DMS153 (cell line): Measurements from ENCODE around the gene GFPT2.

Experiments used
- DNase-seq: peaks from one replicate; lab custom pipeline; 2025; lab: John Stamatoyannopoulos, UW

Gene GFPT2

GRCh38 chr5:180353048-180353979 is at the start of gene GFPT2:
TSS of gene GFPT2 (minus strand) at chr5:180353336. CDS start at chr5:180353217, 119 bp downstream.
- peak; percentile 1 for DNase-seq

- DNase-seq: no peak
These were observed 49.6 kb upstream of the GFPT2 start for GRCh38 chr5:180402716-180403115.

- no peak for DNase-seq
These were observed 48.2 kb upstream of the GFPT2 start for GRCh38 chr5:180401229-180401907.

- DNase-seq: no peak
These were observed 47.3 kb upstream of the GFPT2 start for GRCh38 chr5:180400416-180400815.

- DNase-seq: no peak
These were observed 46.5 kb upstream of the GFPT2 start for GRCh38 chr5:180399401-180400215.

- DNase-seq: no peak
These were observed 43.8 kb upstream of the GFPT2 start for GRCh38 chr5:180396926-180397325.

- DNase-seq: no peak
These were observed 42.6 kb upstream of the GFPT2 start for GRCh38 chr5:180395540-180396274.

GRCh38 chr5:180394031-180394636 is 41.0 kb upstream of the GFPT2 start:
- no peak for DNase-seq

GRCh38 chr5:180391276-180391675 is 38.1 kb upstream of the GFPT2 start:
- no peak for DNase-seq

- DNase-seq: no peak
These were observed 37.5 kb upstream of the GFPT2 start for GRCh38 chr5:180390441-180391190.

- DNase-seq: no peak
These were observed 36.3 kb upstream of the GFPT2 start for GRCh38 chr5:180389252-180390101.

- no peak for DNase-seq
These were observed 34.7 kb upstream of the GFPT2 start for GRCh38 chr5:180387798-180388197.

- DNase-seq: no peak
These were observed 29.8 kb upstream of the GFPT2 start for GRCh38 chr5:180382926-180383325.

GRCh38 chr5:180381851-180382480 is 28.8 kb upstream of the GFPT2 start:
- no peak for DNase-seq

- no peak for DNase-seq
These were observed 28.3 kb upstream of the GFPT2 start for GRCh38 chr5:180381428-180381827.

- no peak for DNase-seq
These were observed 27.7 kb upstream of the GFPT2 start for GRCh38 chr5:180380856-180381255.

- no peak for DNase-seq
These were observed 27.3 kb upstream of the GFPT2 start for GRCh38 chr5:180380441-180380840.

GRCh38 chr5:180379355-180380070 is 26.4 kb upstream of the GFPT2 start:
- no peak for DNase-seq
